OCI-LY1 (cell line): Measurements from ENCODE around the gene ABLIM2.

Experiments
- H2AFZ ChIP-seq: fragments of 200-600 bp; sonication (generic), shearing (Covaris generic); 2 replicates; pipeline ENCODE4 v1.6.0; 2014; ENCODE audit warnings: antibody characterized with exemption, mild to moderate bottlenecking, low read length
- H3F3A ChIP-seq: fragments of 200-600 bp; sonication (generic), shearing (Covaris generic); 2 replicates; pipeline ENCODE4 v1.6.0; 2014; ENCODE audit warnings: mild to moderate bottlenecking, antibody characterized with exemption, low read length, moderate library complexity; ENCODE audit not compliant: insufficient read depth
- H3K27ac ChIP-seq: fragments of 200-600 bp; sonication (generic); 2 replicates; pipeline ENCODE4 v1.5.1; 2014; ENCODE audit warnings: low read length, mixed run types, mild to moderate bottlenecking, low read depth; ENCODE audit not compliant: poor library complexity, severe bottlenecking
- H3K27me3 ChIP-seq: fragments of 200-600 bp; sonication (generic); 2 replicates; pipeline ENCODE4 v1.6.0; 2014; ENCODE audit warnings: antibody characterized with exemption, mild to moderate bottlenecking, low read length, moderate library complexity; ENCODE audit not compliant: insufficient read depth
- H3K36me3 ChIP-seq: fragments of 200-600 bp; sonication (generic); 2 replicates; pipeline ENCODE4 v1.6.1; 2014; ENCODE audit warnings: mild to moderate bottlenecking, antibody characterized with exemption, low read length, moderate library complexity, mixed read lengths; ENCODE audit not compliant: insufficient read depth
- H3K4me1 ChIP-seq: fragments of 200-600 bp; sonication (generic); 2 replicates; pipeline ENCODE4 v1.5.1; 2014; ENCODE audit warnings: mild to moderate bottlenecking, low read length, moderate library complexity; ENCODE audit not compliant: insufficient read depth, severe bottlenecking
- H3K4me2 ChIP-seq: fragments of 200-600 bp; sonication (generic), shearing (Covaris generic); 2 replicates; pipeline ENCODE4 v1.6.1; 2014; ENCODE audit warnings: low read length
- H3K4me3 ChIP-seq: fragments of 200-600 bp; sonication (generic); 2 replicates; pipeline ENCODE4 v1.5.1; 2014; ENCODE audit warnings: low read length, low read depth, mild to moderate bottlenecking, mixed read lengths; ENCODE audit not compliant: poor library complexity, severe bottlenecking
- H3K79me2 ChIP-seq: fragments of 200-600 bp; shearing (Covaris generic); 2 replicates; pipeline ENCODE4 v1.6.1; 2016; ENCODE audit warnings: mixed run types, low read length, mixed read lengths; ENCODE audit not compliant: insufficient read depth
- H3K9ac ChIP-seq: fragments of 200-600 bp; sonication (generic), shearing (Covaris generic); 2 replicates; pipeline ENCODE4 v1.6.1; 2014; ENCODE audit warnings: mild to moderate bottlenecking, low read length, mixed read lengths
- H3K9me2 ChIP-seq: fragments of 200-600 bp; sonication (generic), shearing (Covaris generic); 2 replicates; pipeline ENCODE4 v1.6.1; 2014; ENCODE audit warnings: low read depth, mild to moderate bottlenecking, low read length, mixed read lengths
- H3K9me3 ChIP-seq: fragments of 200-600 bp; shearing (Covaris generic); 2 replicates; pipeline ENCODE4 v1.6.1; 2014; ENCODE audit warnings: low read length, mixed read lengths
- H4K20me1 ChIP-seq: fragments of 200-600 bp; sonication (generic), shearing (Covaris generic); 2 replicates; pipeline ENCODE4 v1.6.0; 2016; ENCODE audit warnings: mild to moderate bottlenecking, low read length; ENCODE audit not compliant: insufficient read depth
- CTCF ChIP-seq: fragments of 200-600 bp; sonication (generic), shearing (Covaris generic); IDR thresholded peaks from 2 replicates; pipeline ENCODE4 v1.5.1; 2017; ENCODE audit warnings: mild to moderate bottlenecking, antibody characterized with exemption, low read length, moderate library complexity, mixed read lengths
- EZH2 ChIP-seq: fragments of 200-600 bp; sonication (generic), shearing (Covaris generic); IDR thresholded peaks from 2 replicates; pipeline ENCODE4 v1.8.0; 2017; ENCODE audit warnings: borderline replicate concordance, mixed run types, mild to moderate bottlenecking, antibody characterized with exemption, low read length, moderate library complexity, mixed read lengths

ABLIM2 gene

GRCh38 chr4:8038719-8039251, 119.8 kb downstream of the ABLIM2 start:
- Histone ChIP-seq H3F3A (no peaks in the 10 kb centered on the region), H3K27me3 (no peaks in the 10 kb centered on the region), H3K27ac (peak overlapping the region; percentile 54), H3K36me3 (no peaks in the 10 kb centered on the region; the same call in 1 of the 2 replicates), H2AFZ (no peak overlapping the region), H3K4me1 (peaks cover 81% of the 10 kb centered on the region), H3K4me2 (no peak overlapping the region), H3K9me2 (no peaks in the 10 kb centered on the region), H3K4me3 (no peak overlapping the region), H4K20me1 (no peaks in the 10 kb centered on the region), H3K9me3 (no peaks in the 10 kb centered on the region), H3K79me2 (no peaks in the 10 kb centered on the region), H3K9ac (no peak overlapping the region)
- TF ChIP-seq EZH2 (no peak), CTCF (no peak)

GRCh38 chr4:8038083-8038482, 120.5 kb downstream of the ABLIM2 start:
- H3F3A ChIP-seq: no peaks in the 10 kb centered on the region
- H2AFZ ChIP-seq: no peak overlapping the region
- H4K20me1 ChIP-seq: no peaks in the 10 kb centered on the region
- H3K9me3 ChIP-seq: no peaks in the 10 kb centered on the region
- peak overlapping the region; percentile 23 for H3K27ac ChIP-seq
- H3K4me3 ChIP-seq: no peak overlapping the region
- TF ChIP-seq CTCF (no peak), EZH2 (no peak)
- H3K79me2 ChIP-seq: no peaks in the 10 kb centered on the region
- H3K4me2 ChIP-seq: no peak overlapping the region
- no peak overlapping the region; the same call in 1 of the 2 replicates for H3K9ac ChIP-seq
- no peaks in the 10 kb centered on the region for H3K27me3 ChIP-seq
- H3K9me2 ChIP-seq: no peaks in the 10 kb centered on the region
- H3K36me3 ChIP-seq: no peaks in the 10 kb centered on the region; the same call in 1 of the 2 replicates
- peaks cover 74% of the 10 kb centered on the region for H3K4me1 ChIP-seq

- Histone ChIP-seq H3K9me3 (no peaks in the 10 kb centered on the region), H3K4me3 (no peak overlapping the region), H3K4me2 (no peak overlapping the region)
Observed at GRCh38 chr4:8037150-8037769, 121.4 kb downstream of the ABLIM2 start.

More at GRCh38 chr4:8037150-8037769, 121.4 kb downstream of the ABLIM2 start:
- no peak overlapping the region for H2AFZ ChIP-seq
- no peaks in the 10 kb centered on the region for H4K20me1 ChIP-seq
- peaks cover 66% of the 10 kb centered on the region for H3K4me1 ChIP-seq
- no peaks in the 10 kb centered on the region for H3K79me2 ChIP-seq
- H3F3A ChIP-seq: no peaks in the 10 kb centered on the region
- H3K27me3 ChIP-seq: no peaks in the 10 kb centered on the region
- TF ChIP-seq CTCF (no peak), EZH2 (no peak)
- no peak overlapping the region for H3K27ac ChIP-seq
- no peak overlapping the region; the same call in 1 of the 2 replicates for H3K9ac ChIP-seq
- no peaks in the 10 kb centered on the region; the same call in 1 of the 2 replicates for H3K36me3 ChIP-seq
- no peaks in the 10 kb centered on the region for H3K9me2 ChIP-seq
